Nephron (organoid): ENCODE data around the gene RGS6.

Source experiments
- H3K27ac Mint-ChIP-seq, 3 experiments: 2 replicates each; pipeline ENCODE4 v1.8.0; 2020; ENCODE audit warnings: mixed read lengths in 3 of 3, mild to moderate bottlenecking in 2 of 3, moderate library complexity in 1 of 3
- H3K27me3 Mint-ChIP-seq: 2 replicates; pipeline ENCODE4 v1.8.0; 2021; ENCODE audit warnings: low read depth, mild to moderate bottlenecking, moderate library complexity, mixed read lengths
- H3K36me3 Mint-ChIP-seq: 2 replicates; pipeline ENCODE4 v1.8.0; 2020; ENCODE audit warnings: low read depth, mixed read lengths
- H3K4me1 Mint-ChIP-seq: 2 replicates; pipeline ENCODE4 v1.8.0; 2020; ENCODE audit warnings: mixed read lengths
- H3K4me3 Mint-ChIP-seq, 3 experiments: 2 replicates each; pipeline ENCODE4 v1.8.0; 2020; ENCODE audit warnings: mild to moderate bottlenecking in 3 of 3, mixed read lengths in 3 of 3, moderate library complexity in 2 of 3
- H3K9me3 Mint-ChIP-seq: 2 replicates; pipeline ENCODE4 v1.8.0; 2020; ENCODE audit warnings: mixed read lengths
- CTCF ChIP-seq, 3 experiments: fragments of 200-600 bp; sonication (generic); IDR thresholded peaks; one replicate each; pipeline ENCODE4 v1.5.0; 2021; ENCODE audit warnings: antibody characterized with exemption in 3 of 3; ENCODE audit not compliant: unreplicated experiment in 3 of 3

RGS6 gene

GRCh38 chr14:71970272-71970671 lies 38.0 kb downstream of the RGS6 start:
- Mint-ChIP-seq H3K27me3 (peaks cover 4% of the 10 kb centered on the region), H3K4me3 (no peak overlapping the region), H3K27ac (peak overlapping the region in 1 of 3 experiments; percentile 15), H3K36me3 (no peaks in the 10 kb centered on the region), H3K4me1 (peaks cover 6% of the 10 kb centered on the region), H3K9me3 (peaks cover 9% of the 10 kb centered on the region)
- TF ChIP-seq CTCF (IDR thresholded peaks at IDR 0.05; ENCODE audit: unreplicated experiment in 3 of 3), result no peak

- Mint-ChIP-seq H3K9me3 (peaks cover 15% of the 10 kb centered on the region), H3K36me3 (no peaks in the 10 kb centered on the region), H3K4me1 (peaks cover 23% of the 10 kb centered on the region), H3K27me3 (no peaks in the 10 kb centered on the region), H3K4me3 (peak overlapping the region in 1 of 3 experiments; percentile 40), H3K27ac (peak overlapping the region; percentile 79 to 86 (median 86))
- no peak for TF ChIP-seq CTCF (IDR thresholded peaks at IDR 0.05; ENCODE audit: unreplicated experiment in 3 of 3)
Observed at GRCh38 chr14:71985538-71986189, 53.4 kb downstream of the RGS6 start.

- peaks cover 23% of the 10 kb centered on the region for H3K4me1 Mint-ChIP-seq
- H3K27ac Mint-ChIP-seq, result no peak overlapping the region
- no peaks in the 10 kb centered on the region for H3K36me3 Mint-ChIP-seq
- H3K9me3 Mint-ChIP-seq, result peaks cover 2% of the 10 kb centered on the region
- H3K4me3 Mint-ChIP-seq, result no peak overlapping the region
- no peaks in the 10 kb centered on the region for H3K27me3 Mint-ChIP-seq
- TF ChIP-seq CTCF (IDR thresholded peaks at IDR 0.05; ENCODE audit: unreplicated experiment in 3 of 3), result no peak
Observed at GRCh38 chr14:71988476-71988875, 56.2 kb downstream of the RGS6 start.

GRCh38 chr14:71988939-71989338 lies 56.7 kb downstream of the RGS6 start:
- no peaks in the 10 kb centered on the region for H3K27me3 Mint-ChIP-seq
- H3K27ac Mint-ChIP-seq, result no peak overlapping the region
- H3K36me3 Mint-ChIP-seq, result no peaks in the 10 kb centered on the region
- H3K9me3 Mint-ChIP-seq, result peaks cover 2% of the 10 kb centered on the region
- peaks cover 20% of the 10 kb centered on the region for H3K4me1 Mint-ChIP-seq
- no peak for TF ChIP-seq CTCF (IDR thresholded peaks at IDR 0.05; ENCODE audit: unreplicated experiment in 3 of 3)
- no peak overlapping the region for H3K4me3 Mint-ChIP-seq

- no peaks in the 10 kb centered on the region for H3K36me3 Mint-ChIP-seq
- no peak overlapping the region for H3K27ac Mint-ChIP-seq
- no peaks in the 10 kb centered on the region for H3K27me3 Mint-ChIP-seq
- peaks cover 2% of the 10 kb centered on the region for H3K9me3 Mint-ChIP-seq
- no peak for TF ChIP-seq CTCF (IDR thresholded peaks at IDR 0.05; ENCODE audit: unreplicated experiment in 3 of 3)
- H3K4me1 Mint-ChIP-seq, result no peaks in the 10 kb centered on the region
- H3K4me3 Mint-ChIP-seq, result no peak overlapping the region
Observed at GRCh38 chr14:71994416-71994815, 62.2 kb downstream of the RGS6 start.

GRCh38 chr14:71995741-71996140 lies 63.5 kb downstream of the RGS6 start:
- H3K4me1 Mint-ChIP-seq, result peaks cover 7% of the 10 kb centered on the region
- H3K27me3 Mint-ChIP-seq, result no peaks in the 10 kb centered on the region
- H3K9me3 Mint-ChIP-seq, result peaks cover 6% of the 10 kb centered on the region
- no peak for TF ChIP-seq CTCF (IDR thresholded peaks at IDR 0.05; ENCODE audit: unreplicated experiment in 3 of 3)
- no peaks in the 10 kb centered on the region for H3K36me3 Mint-ChIP-seq
- no peak overlapping the region for H3K4me3 Mint-ChIP-seq
- H3K27ac Mint-ChIP-seq, result no peak overlapping the region
